Esophagus muscularis mucosa (tissue), 4 donors: ENCODE data around the gene HNRNPA1L2. TPM values are rescaled to one million over a fixed set of nuclear protein-coding genes. Genes with fewer than 3 reads are reported as not detected.

ENCODE experiments used
- DNase-seq: peaks from one replicate; pipeline ENCODE4 v3.0.0-alpha.2; 2017; ENCODE audit errors: extremely low spot score
- H3K27ac ChIP-seq, 4 donors: fragments of 200-600 bp; sonication (generic); replicated peaks in 1 of 4; 1 replicate in 3 of 4; 2 replicates in 1 of 4; pipeline ENCODE4 v1.5.1; 2016 to 2019; ENCODE audit warnings: mild to moderate bottlenecking in 1 of 4
- H3K27me3 ChIP-seq, 4 donors: fragments of 200-600 bp; sonication (generic); one replicate each; pipeline versions ENCODE4 v1.5.1 to v1.6.0; 2016 to 2019
- H3K36me3 ChIP-seq, 4 donors: fragments of 200-600 bp; sonication (generic); one replicate each; pipeline ENCODE4 v1.5.1; 2016 to 2019
- H3K4me1 ChIP-seq, 4 donors: fragments of 200-600 bp; sonication (generic); one replicate each; pipeline ENCODE4 v1.5.1; 2016 to 2019
- H3K4me3 ChIP-seq, 4 donors: fragments of 200-600 bp; sonication (generic); 1 replicate in 2 of 4; 2 replicates in 2 of 4; pipeline ENCODE4 v1.5.1; 2016 to 2019; ENCODE audit warnings: mild to moderate bottlenecking in 4 of 4, moderate library complexity in 1 of 4
- H3K9me3 ChIP-seq, 4 donors: fragments of 200-600 bp; sonication (generic); 1 replicate in 3 of 4; 2 replicates in 1 of 4; pipeline ENCODE4 v1.5.1; 2016 to 2019
- CTCF ChIP-seq, 3 experiments: fragments of 200-600 bp in 2 of 3; fragments of 450-650 bp in 1 of 3; sonication (generic) in 2 of 3; IDR thresholded peaks; one replicate each; pipeline ENCODE4 v1.5.1; 2017 to 2019; ENCODE audit warnings: antibody characterized with exemption in 3 of 3, mild to moderate bottlenecking in 2 of 3, moderate library complexity in 1 of 3
- EP300 ChIP-seq: sonication (generic); formaldehyde crosslinking; IDR thresholded peaks from one replicate; pipeline ENCODE4 v1.6.1; 2017; ENCODE audit warnings: antibody characterized with exemption
- POLR2A ChIP-seq: fragments of 450-650 bp; IDR thresholded peaks from one replicate; pipeline ENCODE4 v1.6.1; 2017; ENCODE audit warnings: antibody characterized with exemption, moderate library complexity, mild to moderate bottlenecking, low read depth
- POLR2AphosphoS5 ChIP-seq, 2 donors: sonication (generic); formaldehyde crosslinking; IDR thresholded peaks; one replicate each; pipeline ENCODE4 v1.6.1; 2017; ENCODE audit warnings: antibody characterized with exemption in 2 of 2
- whole genome bisulfite sequencing: methylation state at CpG from one replicate; pipeline ENCODE4 v1.1.5; 2018; 5-methylcytosine and 5-hydroxymethylcytosine counted together
- intact Hi-C: fragments of 100-400 bp; cut with DNase I; formaldehyde crosslinking; loops from one replicate; pipeline ENCODE4 v1.15.1; 2023
- total RNA-seq, 4 donors: library from RNA; depleted of rRNA; stranded (reverse); fragments of >200 nt; gene quantifications; one replicate each; pipeline versions ENCODE4 v1.1.0 to v1.2.1, GENCODE V29; 2016

Gene HNRNPA1L2
- total RNA-seq, 4 donors from 2014 or later, result 2.0 to 5.0 (median 3.8) TPM

GRCh38 chr13:52652196-52652979, 10.2 kb downstream of the HNRNPA1L2 start, which contains the start of gene SUGT1:
Gene SUGT1, plus strand, starts transcription at chr13:52652836. Its CDS starts 85 bp downstream, at chr13:52652921.
- H3K4me1 ChIP-seq, result peaks cover 27 to 50% (median 47%) of the 10 kb centered on the region in 4 donors
- H3K27ac ChIP-seq, result peak within 1 kb of the TSS; percentile 94 to 96 (median 95)
- WGBS, result 0% methylated on average over 53 of the region's 61 CpGs
- TF ChIP-seq POLR2AphosphoS5 (IDR thresholded peaks at IDR 0.05) (peak; percentile 88 to 91), EP300 (no peak), CTCF (IDR thresholded peaks at IDR 0.05) (peak; percentile 51 to 80 (median 57)), POLR2A (peak; percentile 16)
- H3K4me3 ChIP-seq, result peak within 1 kb of the TSS; percentile 72 to 87 (median 81)
- H3K9me3 ChIP-seq, result no peaks in the 10 kb centered on the region
- H3K27me3 ChIP-seq, result no peaks in the 10 kb centered on the region
- peak; percentile 98 for DNase-seq
- intact Hi-C loops, result loop anchor here (10.0 kb wide), 1 partner anchor 198 kb away; the partner anchor contains the start of genes CKAP2 and VPS36
- H3K36me3 ChIP-seq, result peaks cover 0 to 15% (median 5%) of the 10 kb centered on the region in 4 donors

GRCh38 chr13:52652980-52653303, 10.7 kb downstream of the HNRNPA1L2 start:
- no peaks in the 10 kb centered on the region for H3K9me3 ChIP-seq
- H3K4me3 ChIP-seq, result peak overlapping the region; percentile 72 to 87 (median 81)
- no peaks in the 10 kb centered on the region for H3K27me3 ChIP-seq
- TF ChIP-seq POLR2AphosphoS5 (IDR thresholded peaks at IDR 0.05), result no peak
- TF ChIP-seq CTCF (IDR thresholded peaks at IDR 0.05), result peak in 1 of 3 experiments; percentile 5
- H3K27ac ChIP-seq, result peak overlapping the region; percentile 94 to 96 (median 95)
- DNase-seq, result no peak
- intact Hi-C loops, result loop anchor here (10.0 kb wide), 1 partner anchor 198 kb away; the partner anchor contains the start of genes CKAP2 and VPS36
- peaks cover 27 to 50% (median 47%) of the 10 kb centered on the region in 4 donors for H3K4me1 ChIP-seq
- 0% methylated on average over 18 of the region's 18 CpGs for WGBS
- peaks cover 0 to 20% (median 8%) of the 10 kb centered on the region in 4 donors for H3K36me3 ChIP-seq

DNA sequence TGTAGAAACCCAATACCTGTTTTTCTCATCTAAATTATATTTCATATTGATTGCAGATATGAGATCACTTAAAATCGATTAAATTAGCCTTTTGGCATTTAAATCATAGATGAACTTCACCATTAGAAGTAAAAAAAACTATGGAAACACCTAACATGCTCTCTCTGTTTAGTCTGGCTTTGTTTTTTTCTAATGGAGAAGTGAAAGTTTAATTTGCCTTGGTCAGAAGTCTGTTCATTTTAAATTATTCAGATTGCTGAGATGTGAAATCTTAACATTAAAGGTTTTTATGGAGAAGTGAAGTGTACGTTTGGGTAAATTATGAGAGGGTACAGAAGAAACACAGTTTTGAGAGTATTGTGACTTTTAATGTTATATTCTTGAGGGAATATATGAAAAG, 17.1 kb downstream of the HNRNPA1L2 start:
- no peaks in the 10 kb centered on the region for H3K9me3 ChIP-seq
- no peak overlapping the region for H3K27ac ChIP-seq
- no peak for DNase-seq
- 81% methylated on average over 2 of the region's 2 CpGs for WGBS
- TF ChIP-seq EP300, result no peak
- no peak for TF ChIP-seq POLR2A
- TF ChIP-seq POLR2AphosphoS5 (IDR thresholded peaks at IDR 0.05), result no peak
- TF ChIP-seq CTCF (IDR thresholded peaks at IDR 0.05), result no peak
- H3K4me3 ChIP-seq, result no peak overlapping the region
- intact Hi-C loops, result loop anchor here (10.0 kb wide), 1 partner anchor 205 kb away; the partner anchor contains the start of genes CKAP2 and VPS36
- H3K36me3 ChIP-seq, result peaks cover 19 to 67% (median 44%) of the 10 kb centered on the region in 4 donors
- H3K27me3 ChIP-seq, result no peaks in the 10 kb centered on the region
- peaks cover 12 to 27% (median 20%) of the 10 kb centered on the region in 4 donors for H3K4me1 ChIP-seq

GRCh38 chr13:52664272-52664671, 22.0 kb downstream of the HNRNPA1L2 start:
- 94% methylated on average over 4 of the region's 4 CpGs for WGBS
- Histone ChIP-seq H3K27me3 (no peaks in the 10 kb centered on the region), H3K36me3 (peaks cover 31 to 93% (median 73%) of the 10 kb centered on the region in 4 donors), H3K4me1 (peaks cover 0 to 4% (median 0%) of the 10 kb centered on the region in 4 donors), H3K27ac (no peak overlapping the region), H3K4me3 (no peak overlapping the region), H3K9me3 (no peaks in the 10 kb centered on the region)
- TF ChIP-seq POLR2A, result no peak
- TF ChIP-seq EP300, result no peak
- no peak for TF ChIP-seq POLR2AphosphoS5 (IDR thresholded peaks at IDR 0.05)
- no peak for TF ChIP-seq CTCF (IDR thresholded peaks at IDR 0.05)
- intact Hi-C loops, result no loop called here
- DNase-seq, result no peak
